ENCODE measurements around the gene ID2.

ID2 gene

GRCh38 chr2:8671802-8672201, 10.1 kb upstream of the ID2 start:
- H3K4me3 ChIP-seq, result no peak overlapping the region
- peaks cover 37 to 45% (median 39%) of the 10 kb centered on the region in 11 experiments for H3K9me3 ChIP-seq (replicated peaks in 1 of 11)
- H3K4me1 ChIP-seq, result peaks cover 0 to 6% (median 2%) of the 10 kb centered on the region in 10 experiments; a peak in 9 of 20 replicates
- peaks cover 0 to 7% (median 0%) of the 10 kb centered on the region in 11 experiments; a peak in 1 of 22 replicates for H3K36me3 ChIP-seq
- H3K9ac ChIP-seq, result no peak overlapping the region
- H4K20me1 ChIP-seq, result no peaks in the 10 kb centered on the region; a peak in 1 of 22 replicates
- TF ChIP-seq Cebpa-rat (IDR thresholded peaks at IDR 0.05), result no peak
- no peak overlapping the region for H3K4me2 ChIP-seq
- H3K27me3 ChIP-seq, result peaks cover 18 to 34% (median 29%) of the 10 kb centered on the region in 11 experiments
- no peak overlapping the region for H3K27ac ChIP-seq

GRCh38 chr2:8672940-8673339, 8.9 kb upstream of the ID2 start:
- no peak for TF ChIP-seq Cebpa-rat (IDR thresholded peaks at IDR 0.05)
- no peak overlapping the region for H3K4me2 ChIP-seq
- H3K4me3 ChIP-seq, result no peak overlapping the region
- H3K27me3 ChIP-seq, result peaks cover 29 to 46% (median 40%) of the 10 kb centered on the region in 11 experiments
- H3K9ac ChIP-seq, result no peak overlapping the region
- H3K36me3 ChIP-seq, result peaks cover 0 to 7% (median 0%) of the 10 kb centered on the region in 11 experiments; a peak in 1 of 22 replicates
- H3K9me3 ChIP-seq (replicated peaks in 1 of 11), result peaks cover 37 to 43% (median 40%) of the 10 kb centered on the region in 11 experiments
- H3K27ac ChIP-seq, result no peak overlapping the region
- H4K20me1 ChIP-seq, result no peaks in the 10 kb centered on the region; a peak in 1 of 22 replicates
- peaks cover 8 to 17% (median 12%) of the 10 kb centered on the region in 10 experiments for H3K4me1 ChIP-seq

GRCh38 chr2:8673381-8673780, 8.5 kb upstream of the ID2 start:
- H3K9ac ChIP-seq, result no peak overlapping the region
- no peak overlapping the region for H3K27ac ChIP-seq
- H3K9me3 ChIP-seq (replicated peaks in 1 of 11), result peaks cover 37 to 43% (median 40%) of the 10 kb centered on the region in 11 experiments
- no peak overlapping the region for H3K4me3 ChIP-seq
- peaks cover 12 to 22% (median 16%) of the 10 kb centered on the region in 10 experiments for H3K4me1 ChIP-seq
- H3K36me3 ChIP-seq, result peaks cover 0 to 7% (median 0%) of the 10 kb centered on the region in 11 experiments; a peak in 1 of 22 replicates
- TF ChIP-seq Cebpa-rat (IDR thresholded peaks at IDR 0.05), result no peak
- H3K27me3 ChIP-seq, result peaks cover 33 to 50% (median 44%) of the 10 kb centered on the region in 11 experiments
- no peaks in the 10 kb centered on the region; a peak in 1 of 22 replicates for H4K20me1 ChIP-seq
- no peak overlapping the region for H3K4me2 ChIP-seq

- Histone ChIP-seq H3K9ac (no peak overlapping the region), H4K20me1 (no peaks in the 10 kb centered on the region; a peak in 1 of 22 replicates), H3K4me1 (peaks cover 18 to 25% (median 22%) of the 10 kb centered on the region in 10 experiments), H3K27me3 (peaks cover 33 to 61% (median 55%) of the 10 kb centered on the region in 11 experiments), H3K4me2 (no peak overlapping the region), H3K27ac (no peak overlapping the region), H3K9me3 (replicated peaks in 1 of 11) (peaks cover 37 to 43% (median 40%) of the 10 kb centered on the region in 11 experiments), H3K36me3 (peaks cover 0 to 7% (median 0%) of the 10 kb centered on the region in 11 experiments; a peak in 1 of 22 replicates), H3K4me3 (no peak overlapping the region)
- no peak for TF ChIP-seq Cebpa-rat (IDR thresholded peaks at IDR 0.05)
These were observed 7.3 kb upstream of the ID2 start for GRCh38 chr2:8674420-8675009.

GRCh38 chr2:8675543-8675942, 6.3 kb upstream of the ID2 start:
- Histone ChIP-seq H3K27me3 (peaks cover 33 to 72% (median 65%) of the 10 kb centered on the region in 11 experiments), H3K9me3 (replicated peaks in 1 of 11) (peaks cover 37 to 43% (median 40%) of the 10 kb centered on the region in 11 experiments), H3K27ac (no peak overlapping the region), H3K4me2 (no peak overlapping the region), H3K36me3 (peaks cover 0 to 7% (median 0%) of the 10 kb centered on the region in 11 experiments; a peak in 1 of 22 replicates), H3K4me3 (peak overlapping the region in 2 of 10 experiments; percentile 8 to 25; a peak in 2 of 20 replicates), H3K9ac (no peak overlapping the region), H3K4me1 (peaks cover 26 to 35% (median 31%) of the 10 kb centered on the region in 10 experiments), H4K20me1 (no peaks in the 10 kb centered on the region; a peak in 1 of 22 replicates)
- TF ChIP-seq Cebpa-rat (IDR thresholded peaks at IDR 0.05), result no peak

- Histone ChIP-seq H3K9me3 (replicated peaks in 1 of 11) (peaks cover 37 to 43% (median 40%) of the 10 kb centered on the region in 11 experiments), H3K27ac (no peak overlapping the region), H4K20me1 (no peaks in the 10 kb centered on the region; a peak in 1 of 22 replicates), H3K4me3 (peak overlapping the region in 2 of 10 experiments; percentile 8 to 66; a peak in 2 of 20 replicates), H3K4me1 (peaks cover 34 to 42% (median 38%) of the 10 kb centered on the region in 10 experiments), H3K4me2 (peak overlapping the region in 3 of 11 experiments; percentile 66 to 94 (median 90); a peak in 5 of 22 replicates), H3K27me3 (peaks cover 33 to 80% (median 73%) of the 10 kb centered on the region in 11 experiments), H3K9ac (no peak overlapping the region), H3K36me3 (peaks cover 0 to 7% (median 0%) of the 10 kb centered on the region in 11 experiments; a peak in 1 of 22 replicates)
- TF ChIP-seq Cebpa-rat (IDR thresholded peaks at IDR 0.05), result no peak
These were observed 5.5 kb upstream of the ID2 start for GRCh38 chr2:8676191-8676920.

GRCh38 chr2:8676921-8677645, 4.8 kb upstream of the ID2 start:
- peak overlapping the region; percentile 75 to 95 (median 90); a peak in 17 of 22 replicates for H3K4me2 ChIP-seq
- peak overlapping the region in 1 of 11 experiments; percentile 96; a peak in 2 of 22 replicates for H3K27ac ChIP-seq
- peaks cover 33 to 83% (median 73%) of the 10 kb centered on the region in 11 experiments for H3K27me3 ChIP-seq
- peak overlapping the region in 2 of 10 experiments; percentile 66; a peak in 3 of 20 replicates for H3K4me3 ChIP-seq
- peaks cover 1 to 2% (median 2%) of the 10 kb centered on the region in 11 experiments; a peak in 21 of 22 replicates for H4K20me1 ChIP-seq
- H3K4me1 ChIP-seq, result peaks cover 34 to 42% (median 38%) of the 10 kb centered on the region in 10 experiments
- peak overlapping the region in 1 of 11 experiments; percentile 93; a peak in 2 of 22 replicates for H3K9ac ChIP-seq
- peaks cover 37 to 43% (median 40%) of the 10 kb centered on the region in 11 experiments for H3K9me3 ChIP-seq (replicated peaks in 1 of 11)
- H3K36me3 ChIP-seq, result peaks cover 0 to 7% (median 0%) of the 10 kb centered on the region in 11 experiments; a peak in 1 of 22 replicates
- no peak for TF ChIP-seq Cebpa-rat (IDR thresholded peaks at IDR 0.05)

Data from BLaER1 treated with 17β-estradiol and CSF1 and Interleukin-3, amounts not matched to agents 10 nM and 100 nM (cell line).